OCI-LY7 (cell line): ENCODE data around the gene PAXX. TPM values are rescaled to one million over a fixed set of nuclear protein-coding genes. Genes with fewer than 3 reads are reported as not detected.

ENCODE experiments used
- BruUV-seq: library from RNA; stranded (reverse); fragments of 400-500 nt; replicated peaks from 2 replicates; lab custom pipeline; 2021; lab: Mats Ljungman, UMichigan
- CTCF ChIA-PET: fragments of 300-600 bp; sonication (Branson Sonifier 250); formaldehyde crosslinking; loops from one replicate; lab custom pipeline; 2022; ENCODE audit warnings: antibody characterized with exemption; ENCODE audit not compliant: unreplicated experiment; lab: Charles Lee
- POLR2A ChIA-PET: fragments of 300-600 bp; sonication (Branson Sonifier 250); formaldehyde crosslinking; loops from one replicate; lab custom pipeline; 2022; ENCODE audit warnings: antibody characterized with exemption; lab: Charles Lee
- DNase-seq: peaks from one replicate; pipeline ENCODE4 v3.0.0-alpha.2; 2015; ENCODE audit warnings: low spot score
- H2AFZ ChIP-seq: fragments of 200-600 bp; sonication (generic), shearing (Covaris generic); 2 replicates; pipeline ENCODE4 v1.6.1; 2014; ENCODE audit warnings: mild to moderate bottlenecking, antibody characterized with exemption, low read length, moderate library complexity
- H3K27ac ChIP-seq: fragments of 200-600 bp; sonication (generic); 2 replicates; pipeline ENCODE4 v1.5.1; 2014; ENCODE audit warnings: mixed run types, low read depth, mild to moderate bottlenecking, moderate library complexity, low read length, inconsistent platforms; ENCODE audit not compliant: poor library complexity, severe bottlenecking
- H3K36me3 ChIP-seq: fragments of 200-600 bp; sonication (generic); 2 replicates; pipeline ENCODE4 v1.6.1; 2014; ENCODE audit warnings: mild to moderate bottlenecking, antibody characterized with exemption, low read length, moderate library complexity, mixed read lengths; ENCODE audit not compliant: insufficient read depth
- H3K4me1 ChIP-seq: fragments of 200-600 bp; sonication (generic); 2 replicates; pipeline ENCODE4 v1.5.1; 2014; ENCODE audit warnings: mild to moderate bottlenecking, low read length; ENCODE audit not compliant: insufficient read depth, poor library complexity, severe bottlenecking
- H3K4me2 ChIP-seq: fragments of 200-600 bp; sonication (generic); 2 replicates; pipeline ENCODE4 v1.6.1; 2014; ENCODE audit warnings: mild to moderate bottlenecking, low read length
- H3K4me3 ChIP-seq: fragments of 200-600 bp; sonication (generic); 2 replicates; pipeline ENCODE4 v1.5.1; 2014; ENCODE audit warnings: mild to moderate bottlenecking, low read depth, low read length; ENCODE audit not compliant: poor library complexity, severe bottlenecking
- H3K79me2 ChIP-seq: fragments of 200-600 bp; sonication (generic); 2 replicates; pipeline ENCODE4 v1.6.1; 2016; ENCODE audit warnings: low read depth, mild to moderate bottlenecking, low read length, moderate library complexity, mixed read lengths; ENCODE audit not compliant: insufficient read depth
- H3K9me2 ChIP-seq: fragments of 200-600 bp; sonication (generic); 2 replicates; pipeline ENCODE4 v1.6.1; 2016; ENCODE audit warnings: mild to moderate bottlenecking, low read length, mixed read lengths; ENCODE audit not compliant: insufficient read depth
- H3K9me3 ChIP-seq: fragments of 200-600 bp; sonication (generic); 2 replicates; pipeline ENCODE4 v1.6.1; 2014; ENCODE audit warnings: mild to moderate bottlenecking, mixed run types, low read length, mixed read lengths
- H4K20me1 ChIP-seq: fragments of 200-600 bp; sonication (generic); 2 replicates; pipeline ENCODE4 v1.6.1; 2014; ENCODE audit warnings: mild to moderate bottlenecking, antibody characterized with exemption, low read length, moderate library complexity, mixed read lengths; ENCODE audit not compliant: insufficient read depth
- EZH2phosphoT487 ChIP-seq: fragments of 200-600 bp; sonication (generic); IDR thresholded peaks from 2 replicates; pipeline ENCODE4 v1.6.1; 2018; ENCODE audit warnings: low read depth, borderline replicate concordance, mild to moderate bottlenecking, mixed run types, antibody characterized with exemption, low read length, moderate library complexity, mixed read lengths
- intact Hi-C: fragments of 100-400 bp; cut with micrococcal nuclease; formaldehyde crosslinking; loops from one replicate; pipeline ENCODE4 v1.10.0; 2022; ENCODE audit not compliant: unreplicated experiment
- total RNA-seq, 2 experiments: library from RNA; depleted of rRNA in 1 of 2; stranded (reverse); fragments of >200 nt in 1 of 2; shearing (Covaris generic) in 1 of 2; gene quantifications; 2 replicates each; pipeline ENCODE4 v1.2.3, GENCODE V29; 2014 to 2022
- TF ChIP-seq, protein P1 (sequence below): fragments of 200-600 bp; sonication (generic); conservative IDR thresholded peaks from 2 replicates; pipeline ENCODE4 v1.5.1; 2014; ENCODE audit warnings: mild to moderate bottlenecking, antibody characterized with exemption, low read length, moderate library complexity, mixed read lengths

The PAXX gene
- total RNA-seq, 2 experiments from 2014 or later: 45.7 to 63.5 TPM

DNA sequence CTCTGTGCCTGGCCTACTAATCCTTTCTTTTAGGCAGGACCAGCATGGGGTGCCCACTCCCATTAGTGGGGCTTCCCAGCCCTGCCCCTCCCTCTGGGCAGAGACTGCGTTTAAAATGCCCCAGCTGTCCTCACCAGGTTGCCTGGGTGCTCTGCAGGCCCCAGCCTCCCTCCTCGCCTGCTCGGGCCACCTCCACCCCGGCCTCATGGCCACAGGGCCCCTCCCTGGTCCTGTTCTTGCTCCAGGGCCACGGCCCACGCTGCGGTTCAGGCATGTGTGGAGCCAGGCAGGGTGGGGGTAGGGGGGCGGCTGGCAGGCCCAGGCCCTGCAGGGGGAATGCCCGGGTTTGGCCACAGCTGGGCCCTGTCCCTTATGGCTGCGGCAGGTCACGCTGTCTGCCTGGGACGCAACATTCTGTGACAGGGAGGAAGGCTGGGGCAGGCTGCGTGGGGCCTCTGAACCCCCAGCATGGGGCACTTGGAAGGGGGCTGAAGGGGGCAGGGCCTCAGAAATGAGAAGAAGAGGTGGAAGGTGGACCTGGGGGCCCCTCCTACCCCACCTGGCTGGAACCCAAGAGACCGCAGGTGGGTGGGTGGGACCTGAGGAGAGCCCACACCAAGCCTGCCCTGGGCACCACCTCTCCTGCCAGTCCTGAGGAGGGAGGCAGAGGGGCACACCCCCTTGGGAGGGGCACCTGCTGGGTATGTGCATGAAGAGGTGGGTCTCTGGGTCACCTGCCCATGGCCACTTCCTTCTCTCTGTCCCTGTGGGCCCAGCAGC is 40.5 kb upstream of the PAXX start, which contains the start of gene LCN12:
Gene LCN12 (plus strand): TSS at position 733 of the 780 bp plus-strand sequence. CDS start 55 bp downstream, outside the sequence.
- no peaks in the 10 kb centered on the region for H3K9me2 ChIP-seq
- ChIA-PET CTCF (interaction anchor here (0.6 kb wide), 1 partner anchor 44 kb away, joined by 3 read pairs; the partner anchor contains the start of gene CLIC3), POLR2A (interaction anchor here (0.6 kb wide), 1 partner anchor 144 kb away, joined by 3 read pairs; no protein-coding TSS in a partner anchor)
- no peaks in the 10 kb centered on the region for H3K79me2 ChIP-seq
- TF ChIP-seq EZH2phosphoT487: no peak
- TF ChIP-seq, protein P1, sequence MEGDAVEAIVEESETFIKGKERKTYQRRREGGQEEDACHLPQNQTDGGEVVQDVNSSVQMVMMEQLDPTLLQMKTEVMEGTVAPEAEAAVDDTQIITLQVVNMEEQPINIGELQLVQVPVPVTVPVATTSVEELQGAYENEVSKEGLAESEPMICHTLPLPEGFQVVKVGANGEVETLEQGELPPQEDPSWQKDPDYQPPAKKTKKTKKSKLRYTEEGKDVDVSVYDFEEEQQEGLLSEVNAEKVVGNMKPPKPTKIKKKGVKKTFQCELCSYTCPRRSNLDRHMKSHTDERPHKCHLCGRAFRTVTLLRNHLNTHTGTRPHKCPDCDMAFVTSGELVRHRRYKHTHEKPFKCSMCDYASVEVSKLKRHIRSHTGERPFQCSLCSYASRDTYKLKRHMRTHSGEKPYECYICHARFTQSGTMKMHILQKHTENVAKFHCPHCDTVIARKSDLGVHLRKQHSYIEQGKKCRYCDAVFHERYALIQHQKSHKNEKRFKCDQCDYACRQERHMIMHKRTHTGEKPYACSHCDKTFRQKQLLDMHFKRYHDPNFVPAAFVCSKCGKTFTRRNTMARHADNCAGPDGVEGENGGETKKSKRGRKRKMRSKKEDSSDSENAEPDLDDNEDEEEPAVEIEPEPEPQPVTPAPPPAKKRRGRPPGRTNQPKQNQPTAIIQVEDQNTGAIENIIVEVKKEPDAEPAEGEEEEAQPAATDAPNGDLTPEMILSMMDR: no peak
- no peak within 1 kb of the TSS for H3K27ac ChIP-seq
- no peak within 1 kb of the TSS for H3K4me3 ChIP-seq
- no peak within 1 kb of the TSS for H3K4me2 ChIP-seq
- H4K20me1 ChIP-seq: no peaks in the 10 kb centered on the region
- H3K36me3 ChIP-seq: no peaks in the 10 kb centered on the region
- intact Hi-C loops: no loop called here
- no peak within 1 kb of the TSS for H2AFZ ChIP-seq
- H3K9me3 ChIP-seq: no peaks in the 10 kb centered on the region
- peaks cover 22% of the 10 kb centered on the region for H3K4me1 ChIP-seq
- BruUV-seq: no TSS peak
- DNase-seq: no peak

DNA sequence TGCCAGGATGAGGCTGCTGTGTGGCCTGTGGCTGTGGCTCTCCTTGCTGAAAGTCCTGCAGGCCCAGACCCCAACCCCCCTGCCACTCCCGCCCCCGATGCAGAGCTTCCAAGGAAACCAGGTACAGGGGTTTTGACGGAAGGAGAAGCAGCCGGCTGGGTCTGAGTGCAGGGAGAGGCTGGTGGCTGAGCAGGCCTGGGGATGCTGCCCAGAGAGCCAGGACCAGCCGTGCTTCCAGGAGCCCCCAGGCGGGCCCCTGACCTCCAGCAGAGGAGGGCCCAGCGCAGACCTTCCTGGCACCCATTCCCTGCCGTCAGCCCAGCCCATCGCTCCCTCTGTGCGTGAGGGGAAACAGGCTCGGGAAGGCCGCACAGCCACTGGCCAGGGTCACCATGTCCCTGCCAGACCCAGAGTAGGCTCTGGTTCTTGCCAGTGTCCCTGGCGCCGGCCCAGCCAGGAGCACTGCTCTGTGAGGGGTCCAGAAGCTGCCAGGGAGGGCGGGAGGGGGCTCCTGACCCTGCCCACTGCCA is 39.8 kb upstream of the PAXX start:
- ChIA-PET CTCF (interaction anchor here (0.6 to 0.7 kb wide), 2 partner anchors 23 to 44 kb away, joined by 3 to 9 read pairs; partner anchors contain the start of gene CLIC3), POLR2A (interaction anchor here (0.6 kb wide), 1 partner anchor 144 kb away, joined by 3 read pairs; no protein-coding TSS in a partner anchor)
- Histone ChIP-seq H3K4me1 (peaks cover 22% of the 10 kb centered on the region), H3K4me3 (no peak overlapping the region), H3K9me2 (no peaks in the 10 kb centered on the region), H2AFZ (no peak overlapping the region), H3K9me3 (no peaks in the 10 kb centered on the region), H4K20me1 (no peaks in the 10 kb centered on the region), H3K4me2 (no peak overlapping the region), H3K27ac (no peak overlapping the region), H3K79me2 (no peaks in the 10 kb centered on the region), H3K36me3 (no peaks in the 10 kb centered on the region)
- no peak for TF ChIP-seq EZH2phosphoT487
- TF ChIP-seq, protein P1: no peak
- intact Hi-C loops: no loop called here
- no peak for DNase-seq
- BruUV-seq: no TSS peak
